Measurements from ENCODE around the gene ARL2BP. TPM values are rescaled to one million over a fixed set of nuclear protein-coding genes. Genes with fewer than 3 reads are reported as not detected.

Gene ARL2BP
- total and polyA plus RNA-seq, 2 of the 13 experiments (the other 11 are each of a cell fraction or from before 2014, with no cell fraction given) = 64.3 to 67.6 TPM

GRCh38 chr16:57278494-57278893 lies 33.4 kb downstream of the ARL2BP start:
- POLR2A ChIA-PET = interaction anchor here (0.7 to 3.7 kb wide), 6 partner anchors 9 to 92 kb away, joined by 3 to 23 read pairs (median 20); partner anchors contain the start of genes ARL2BP, PSME3IP1 and RSPRY1
- peak overlapping the region; percentile 75 for H3K27ac ChIP-seq (ENCODE audit: extremely low read length, insufficient read depth, low read length)
- no TSS peak for BruUV-seq (replicated peaks)

More at GRCh38 chr16:57278494-57278893, 33.4 kb downstream of the ARL2BP start:
- Histone ChIP-seq H3K27me3 (ENCODE audit: control insufficient read depth in 1 of 2, insufficient read depth in 2 of 2, low read length in 2 of 2) (no peaks in the 10 kb centered on the region; a peak in 1 of 5 replicates), H3K4me1 (ENCODE audit: insufficient read depth, low read length) (peaks cover 100% of the 10 kb centered on the region), H3K4me2 (ENCODE audit: low read depth, low read length) (peak overlapping the region; percentile 66), H3K36me3 (replicated peaks in 1 of 2; ENCODE audit: control insufficient read depth in 1 of 2, insufficient read depth in 2 of 2, low read length in 2 of 2) (peaks cover 0 to 7% of the 10 kb centered on the region in 2 experiments; a peak in 1 of 5 replicates), H4K20me1 (ENCODE audit: insufficient read depth, low read length) (0 out of 2 replicates have a peak, but pooled peaks cover 4% of the 10 kb centered on the region), H3K9me3 (ENCODE audit: low read length) (no peaks in the 10 kb centered on the region), H2AFZ (ENCODE audit: low read length) (no peak overlapping the region), H3K4me3 (replicated peaks in 1 of 3; ENCODE audit: insufficient read depth in 1 of 3, low read depth in 2 of 3, low read length in 3 of 3) (no peak overlapping the region), H3K79me2 (ENCODE audit: insufficient read depth, low read length) (peaks cover 63% of the 10 kb centered on the region), H3K9ac (ENCODE audit: insufficient read depth, low read depth, low read length) (no peak overlapping the region)
- in situ Hi-C loops (cut with HindIII; ENCODE audit: extremely low pct_ligation_motif_present, low pct_unique_long_range_greater_than_20kb) (no loop called here), intact Hi-C loops (cut with micrococcal nuclease; ENCODE audit: unreplicated experiment) (no loop called here)
- ATAC-seq = no peak
- no peak for DNase-seq (ENCODE audit: low spot score)
- TF ChIP-seq TCF7 (IDR thresholded peaks at IDR 0.05; ENCODE audit: low read depth) (no peak), ATAD3A (CRISPR knock-in tag; IDR thresholded peaks at IDR 0.05) (no peak), ZNF737 (CRISPR knock-in tag; IDR thresholded peaks at IDR 0.05; ENCODE audit: borderline replicate concordance) (no peak), ZNF18 (CRISPR knock-in tag; IDR thresholded peaks at IDR 0.05; ENCODE audit: insufficient replicate concordance) (peak; percentile 36), ZNF580 (CRISPR knock-in tag; IDR thresholded peaks at IDR 0.05; ENCODE audit: borderline replicate concordance, low read depth) (0 out of 2 replicates have a peak, but pooled peaks have one; percentile 18), ZNF687 (CRISPR knock-in tag; IDR thresholded peaks at IDR 0.05) (0 out of 2 replicates have a peak, but pooled peaks have one; percentile 13)
- no peak for FAIRE-seq
- WGBS (ENCODE audit: low lambda C conversion rate) = 59% methylated on average over 4 of the region's 4 CpGs
- CTCF ChIA-PET (ENCODE audit: low intra/inter-chr PET ratio, low total read pairs) = no interaction called here
